Loucy (cell line): ENCODE measurements around the gene TNFAIP3.
A peak's percentile ranks its signal among the peaks of the same experiment; 100 is the strongest.

Experiments
- H2AFZ ChIP-seq: fragments of 200-600 bp; sonication (generic); 2 replicates; pipeline ENCODE4 v1.6.0; 2016; ENCODE audit warnings: antibody characterized with exemption, mild to moderate bottlenecking, low read length, moderate library complexity
- H3F3A ChIP-seq: fragments of 200-600 bp; 2 replicates; pipeline ENCODE4 v1.6.0; 2016; ENCODE audit warnings: antibody characterized with exemption, low read depth, mild to moderate bottlenecking
- H3K27me3 ChIP-seq: fragments of 200-600 bp; sonication (generic); 2 replicates; pipeline ENCODE4 v1.6.1; 2014; ENCODE audit warnings: low read length, mild to moderate bottlenecking; ENCODE audit not compliant: insufficient read depth, poor library complexity, severe bottlenecking
- H3K36me3 ChIP-seq: fragments of 200-600 bp; sonication (generic); 2 replicates; pipeline ENCODE4 v1.6.1; 2016; ENCODE audit warnings: low read length; ENCODE audit not compliant: insufficient read depth
- H3K4me1 ChIP-seq: fragments of 200-600 bp; sonication (generic); 2 replicates; pipeline ENCODE4 v1.5.1; 2014; ENCODE audit warnings: low read length, mild to moderate bottlenecking; ENCODE audit not compliant: insufficient read depth, poor library complexity, severe bottlenecking
- H3K4me2 ChIP-seq: fragments of 200-600 bp; sonication (generic); 2 replicates; pipeline ENCODE4 v1.6.0; 2014; ENCODE audit warnings: antibody characterized with exemption, low read length, low read depth, mild to moderate bottlenecking; ENCODE audit not compliant: poor library complexity, severe bottlenecking
- H3K4me3 ChIP-seq: fragments of 200-600 bp; sonication (generic); 2 replicates; pipeline ENCODE4 v1.5.1; 2014; ENCODE audit warnings: low read length, mild to moderate bottlenecking, mixed read lengths; ENCODE audit not compliant: poor library complexity, severe bottlenecking
- H3K79me2 ChIP-seq: fragments of 200-600 bp; sonication (generic); 2 replicates; pipeline ENCODE4 v1.6.1; 2014; ENCODE audit warnings: low read length; ENCODE audit not compliant: insufficient read depth
- H3K9ac ChIP-seq: fragments of 200-600 bp; sonication (generic); 2 replicates; pipeline ENCODE4 v1.6.0; 2014; ENCODE audit warnings: mild to moderate bottlenecking, low read depth, low read length, moderate library complexity; ENCODE audit not compliant: poor library complexity, severe bottlenecking
- H3K9me2 ChIP-seq: fragments of 200-600 bp; sonication (generic); replicated peaks from 2 replicates; pipeline ENCODE4 v1.6.1; 2016; ENCODE audit warnings: low read depth, low read length, mixed read lengths
- H3K9me3 ChIP-seq: fragments of 200-600 bp; sonication (generic); 2 replicates; pipeline ENCODE4 v1.6.1; 2014; ENCODE audit warnings: mild to moderate bottlenecking, antibody characterized with exemption, low read length, low read depth; ENCODE audit not compliant: insufficient read depth
- H4K20me1 ChIP-seq: fragments of 200-600 bp; sonication (generic); 2 replicates; pipeline ENCODE4 v1.6.0; 2014; ENCODE audit warnings: antibody characterized with exemption, low read length, mild to moderate bottlenecking; ENCODE audit not compliant: insufficient read depth, poor library complexity, severe bottlenecking
- CTCF ChIP-seq: fragments of 200-600 bp; sonication (generic); conservative IDR thresholded peaks from 2 replicates; pipeline ENCODE4 v1.5.1; 2014; ENCODE audit warnings: mild to moderate bottlenecking, antibody characterized with exemption, low read length
- EZH2phosphoT487 ChIP-seq: fragments of 200-600 bp; IDR thresholded peaks from 2 replicates; pipeline ENCODE4 v1.6.1; 2018; ENCODE audit warnings: antibody characterized with exemption, mild to moderate bottlenecking, moderate library complexity, borderline replicate concordance

TNFAIP3 gene

GRCh38 chr6:137919502-137919823 is 52.4 kb downstream of the TNFAIP3 start:
- Histone ChIP-seq H3K4me2 (no peak overlapping the region), H3K9ac (no peak overlapping the region), H3K79me2 (no peaks in the 10 kb centered on the region), H3K36me3 (no peaks in the 10 kb centered on the region), H3K4me3 (no peak overlapping the region), H3K9me2 (no peaks in the 10 kb centered on the region), H3K27me3 (no peaks in the 10 kb centered on the region), H3K4me1 (peaks cover 4% of the 10 kb centered on the region), H2AFZ (no peak overlapping the region), H4K20me1 (no peaks in the 10 kb centered on the region), H3F3A (no peaks in the 10 kb centered on the region), H3K9me3 (no peaks in the 10 kb centered on the region)
- TF ChIP-seq CTCF (no peak), EZH2phosphoT487 (no peak)

- H4K20me1 ChIP-seq, result no peaks in the 10 kb centered on the region
- H3K9me3 ChIP-seq, result no peaks in the 10 kb centered on the region
- no peak overlapping the region for H3K4me2 ChIP-seq
- no peak overlapping the region for H3K4me3 ChIP-seq
- H3K27me3 ChIP-seq, result no peaks in the 10 kb centered on the region
- H3F3A ChIP-seq, result no peaks in the 10 kb centered on the region
- H3K79me2 ChIP-seq, result no peaks in the 10 kb centered on the region
- H3K4me1 ChIP-seq, result peaks cover 6% of the 10 kb centered on the region
- H3K9ac ChIP-seq, result no peak overlapping the region
- TF ChIP-seq EZH2phosphoT487 (no peak), CTCF (no peak)
- no peaks in the 10 kb centered on the region for H3K9me2 ChIP-seq
- H3K36me3 ChIP-seq, result no peaks in the 10 kb centered on the region
- no peak overlapping the region for H2AFZ ChIP-seq
Observed at GRCh38 chr6:137919837-137920730, 53.0 kb downstream of the TNFAIP3 start.

- no peaks in the 10 kb centered on the region for H3K9me3 ChIP-seq
- no peak overlapping the region for H2AFZ ChIP-seq
- no peak overlapping the region for H3K4me2 ChIP-seq
- H3K27me3 ChIP-seq, result no peaks in the 10 kb centered on the region
- H4K20me1 ChIP-seq, result no peaks in the 10 kb centered on the region
- no peaks in the 10 kb centered on the region for H3K79me2 ChIP-seq
- H3F3A ChIP-seq, result no peaks in the 10 kb centered on the region
- H3K9ac ChIP-seq, result no peak overlapping the region
- no peak overlapping the region for H3K4me3 ChIP-seq
- TF ChIP-seq EZH2phosphoT487 (no peak), CTCF (peak; percentile 64)
- no peaks in the 10 kb centered on the region for H3K36me3 ChIP-seq
- H3K4me1 ChIP-seq, result peaks cover 23% of the 10 kb centered on the region
- H3K9me2 ChIP-seq, result no peaks in the 10 kb centered on the region
Observed at GRCh38 chr6:137921823-137922222, 54.8 kb downstream of the TNFAIP3 start.
